ENCODE measurements around the gene NPIPA1. TPM values are rescaled to one million over a fixed set of nuclear protein-coding genes. Genes with fewer than 3 reads are reported as not detected.
"Not testable (repeated sequence)": the region's sequence is repeated elsewhere in the genome, so short reads cannot be mapped to it uniquely, and the experiment has no call there.

Gene NPIPA1
- total RNA-seq, 1 experiment from 2014 or later: 116 TPM

DNA sequence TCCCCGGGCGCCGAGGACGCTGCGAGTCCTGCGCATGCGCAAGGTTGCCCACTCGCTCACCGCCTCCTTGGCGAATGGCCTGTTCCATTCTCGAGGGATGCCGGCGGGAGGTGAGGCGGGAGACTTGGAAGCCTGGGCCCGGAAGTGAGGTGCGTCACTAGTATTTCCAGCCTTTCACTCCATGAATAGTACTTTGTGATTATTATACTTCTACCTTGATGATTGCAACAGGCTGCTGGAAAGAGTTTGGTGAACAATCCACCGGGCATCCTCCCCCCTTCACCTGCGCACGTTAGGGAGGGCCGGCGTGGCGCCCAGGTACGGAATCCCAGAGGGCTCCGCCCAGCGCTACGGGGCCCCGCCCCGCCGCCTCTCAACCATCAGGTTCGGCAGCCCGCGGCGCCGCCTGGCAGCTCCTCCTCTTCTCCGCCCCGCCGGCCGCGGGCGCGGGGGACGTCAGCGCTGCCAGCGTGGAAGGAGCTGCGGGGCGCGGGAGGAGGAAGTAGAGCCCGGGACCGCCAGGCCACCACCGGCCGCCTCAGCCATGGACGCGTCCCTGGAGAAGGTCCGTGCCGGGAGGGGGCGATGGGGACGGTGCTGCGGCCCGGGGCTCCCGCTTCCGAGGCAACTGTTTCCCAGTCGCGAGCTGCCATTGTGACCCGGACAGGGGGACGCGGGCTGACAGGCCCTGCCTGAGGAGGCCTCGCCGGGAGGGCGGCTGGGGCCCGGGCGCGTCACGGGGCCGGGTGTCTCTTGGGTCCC is 37.6 kb downstream of the NPIPA1 start, which contains the start of gene PDXDC1 (continued):
- TF ChIP-seq, protein P1, sequence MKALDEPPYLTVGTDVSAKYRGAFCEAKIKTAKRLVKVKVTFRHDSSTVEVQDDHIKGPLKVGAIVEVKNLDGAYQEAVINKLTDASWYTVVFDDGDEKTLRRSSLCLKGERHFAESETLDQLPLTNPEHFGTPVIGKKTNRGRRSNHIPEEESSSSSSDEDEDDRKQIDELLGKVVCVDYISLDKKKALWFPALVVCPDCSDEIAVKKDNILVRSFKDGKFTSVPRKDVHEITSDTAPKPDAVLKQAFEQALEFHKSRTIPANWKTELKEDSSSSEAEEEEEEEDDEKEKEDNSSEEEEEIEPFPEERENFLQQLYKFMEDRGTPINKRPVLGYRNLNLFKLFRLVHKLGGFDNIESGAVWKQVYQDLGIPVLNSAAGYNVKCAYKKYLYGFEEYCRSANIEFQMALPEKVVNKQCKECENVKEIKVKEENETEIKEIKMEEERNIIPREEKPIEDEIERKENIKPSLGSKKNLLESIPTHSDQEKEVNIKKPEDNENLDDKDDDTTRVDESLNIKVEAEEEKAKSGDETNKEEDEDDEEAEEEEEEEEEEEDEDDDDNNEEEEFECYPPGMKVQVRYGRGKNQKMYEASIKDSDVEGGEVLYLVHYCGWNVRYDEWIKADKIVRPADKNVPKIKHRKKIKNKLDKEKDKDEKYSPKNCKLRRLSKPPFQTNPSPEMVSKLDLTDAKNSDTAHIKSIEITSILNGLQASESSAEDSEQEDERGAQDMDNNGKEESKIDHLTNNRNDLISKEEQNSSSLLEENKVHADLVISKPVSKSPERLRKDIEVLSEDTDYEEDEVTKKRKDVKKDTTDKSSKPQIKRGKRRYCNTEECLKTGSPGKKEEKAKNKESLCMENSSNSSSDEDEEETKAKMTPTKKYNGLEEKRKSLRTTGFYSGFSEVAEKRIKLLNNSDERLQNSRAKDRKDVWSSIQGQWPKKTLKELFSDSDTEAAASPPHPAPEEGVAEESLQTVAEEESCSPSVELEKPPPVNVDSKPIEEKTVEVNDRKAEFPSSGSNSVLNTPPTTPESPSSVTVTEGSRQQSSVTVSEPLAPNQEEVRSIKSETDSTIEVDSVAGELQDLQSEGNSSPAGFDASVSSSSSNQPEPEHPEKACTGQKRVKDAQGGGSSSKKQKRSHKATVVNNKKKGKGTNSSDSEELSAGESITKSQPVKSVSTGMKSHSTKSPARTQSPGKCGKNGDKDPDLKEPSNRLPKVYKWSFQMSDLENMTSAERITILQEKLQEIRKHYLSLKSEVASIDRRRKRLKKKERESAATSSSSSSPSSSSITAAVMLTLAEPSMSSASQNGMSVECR (CRISPR knock-in tag; IDR thresholded peaks at IDR 0.05; ENCODE audit: borderline replicate concordance): peak; percentile 88
- TF ChIP-seq ELF4 (CRISPR knock-in tag; IDR thresholded peaks at IDR 0.05; ENCODE audit: low read depth): peak; percentile 85; the same call in 1 of the 2 replicates
- peak; percentile 62; the same call in 1 of the 2 replicates for TF ChIP-seq ETV6 (CRISPR knock-in tag; IDR thresholded peaks at IDR 0.05)
- TF ChIP-seq, protein P2, sequence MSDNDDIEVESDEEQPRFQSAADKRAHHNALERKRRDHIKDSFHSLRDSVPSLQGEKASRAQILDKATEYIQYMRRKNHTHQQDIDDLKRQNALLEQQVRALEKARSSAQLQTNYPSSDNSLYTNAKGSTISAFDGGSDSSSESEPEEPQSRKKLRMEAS (CRISPR knock-in tag; IDR thresholded peaks at IDR 0.05): peak; percentile 67
- TF ChIP-seq TEAD1 (CRISPR knock-in tag; IDR thresholded peaks at IDR 0.05): peak; percentile 69; the same call in 1 of the 2 replicates
- peak; percentile 63 for TF ChIP-seq SP1 (CRISPR knock-in tag; conservative IDR thresholded peaks at IDR 0.05)
- TF ChIP-seq FOXK1 (CRISPR knock-in tag; IDR thresholded peaks at IDR 0.05): peak; percentile 59; the same call in 1 of the 2 replicates
- 0 out of 2 replicates have a peak, but pooled peaks have one; percentile 42 for TF ChIP-seq TEAD4 (CRISPR knock-in tag; IDR thresholded peaks at IDR 0.05)

DNA sequence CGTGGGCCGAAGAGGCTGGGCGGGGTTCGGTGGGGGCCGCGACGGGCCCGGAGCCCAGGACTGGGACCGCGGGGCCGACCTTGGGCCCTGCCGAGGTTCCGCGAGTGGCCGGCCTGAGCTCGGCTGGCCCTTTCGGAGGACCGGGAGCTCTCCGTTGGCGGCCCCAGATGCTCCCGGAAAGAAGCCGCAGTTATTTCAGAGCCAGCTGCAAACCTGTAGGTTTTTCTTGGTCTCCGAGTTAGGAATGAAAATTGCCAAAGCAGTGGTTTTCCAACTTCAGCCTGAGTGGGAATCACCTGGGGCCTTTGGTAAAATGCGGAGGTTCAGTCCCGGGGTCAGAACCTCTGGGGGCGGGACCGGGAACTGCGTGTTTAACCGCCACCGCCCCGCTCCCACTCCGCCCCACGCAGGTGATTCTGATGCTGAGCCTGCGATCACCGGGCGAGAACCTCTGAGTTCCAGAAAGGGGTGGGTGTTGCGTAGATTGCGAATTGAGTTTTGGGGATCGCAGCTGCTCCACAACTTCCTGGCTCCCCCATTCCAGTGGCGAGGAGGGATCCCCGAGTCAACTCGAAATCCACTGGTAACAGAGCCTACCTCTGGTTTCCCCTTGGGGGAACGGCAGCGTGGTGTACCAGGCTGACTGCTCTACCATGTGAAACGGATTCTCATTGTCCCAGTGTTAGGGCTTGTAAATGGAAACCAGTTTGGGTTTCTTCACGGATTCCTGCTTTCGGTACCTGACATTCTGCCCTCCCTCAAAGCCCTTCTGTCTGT is 38.4 kb downstream of the NPIPA1 start:
- peak overlapping the region; percentile 87 for H3K4me3 Mint-ChIP-seq
- not testable (repeated sequence) for H3K9me3 Mint-ChIP-seq; H3K36me3 Mint-ChIP-seq; H3K27ac Mint-ChIP-seq; H3K27me3 Mint-ChIP-seq (ENCODE audit: low read depth)
- H3K4me1 Mint-ChIP-seq: peaks cover 18% of the 10 kb centered on the region
- ChIA-PET POLR2A (interaction anchor here (1.1 kb wide), 2 partner anchors 13 to 81 kb away, joined by 3 to 4 read pairs; no protein-coding TSS in a partner anchor), CTCF (interaction anchor here (0.6 to 1.1 kb wide), 3 partner anchors 80 to 667 kb away, joined by 3 read pairs; partner anchors contain the start of genes MARF1 and NTAN1)
- DNase-seq (ENCODE audit: low spot score) (peak; percentile 21), ATAC-seq (peak; percentile 3)
- TF ChIP-seq GABPB1 (CRISPR knock-in tag; IDR thresholded peaks at IDR 0.05): peak; percentile 12; the same call in 1 of the 2 replicates

DNA sequence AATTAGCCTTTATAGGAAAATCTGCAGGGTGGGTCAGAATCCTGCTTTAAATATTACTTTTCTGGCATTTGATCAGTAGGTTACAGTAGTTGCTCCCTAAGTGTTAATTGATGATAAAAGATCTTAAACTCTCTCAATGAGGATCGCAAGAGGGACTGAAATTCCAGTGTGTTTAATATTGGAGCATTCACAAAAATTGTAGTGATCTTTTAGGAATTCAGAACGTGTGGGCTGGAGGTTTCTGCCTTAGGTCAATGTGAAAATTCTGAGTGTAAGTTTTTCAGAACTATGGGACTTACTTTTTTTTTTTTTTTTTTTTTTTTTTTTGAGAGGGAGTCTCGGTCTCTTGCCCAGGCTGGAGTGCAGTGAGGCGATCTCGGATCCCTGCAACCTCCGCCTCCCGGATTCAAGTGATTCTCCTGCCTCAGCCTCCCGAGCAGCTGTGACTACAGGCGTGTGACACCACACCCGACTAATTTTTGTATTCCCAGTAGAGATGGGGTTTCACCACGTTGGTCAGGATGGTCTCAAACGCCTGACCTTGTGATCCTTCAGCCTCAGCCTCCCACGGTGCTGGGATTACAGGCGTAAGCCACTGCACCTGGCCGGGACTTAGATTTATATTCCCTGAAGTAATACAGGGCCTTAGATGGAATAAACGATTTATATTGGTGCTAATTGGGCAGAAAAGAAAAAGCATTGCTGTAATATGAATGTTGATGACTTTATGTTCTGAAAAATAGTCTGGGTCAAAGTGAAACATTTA is 39.9 kb downstream of the NPIPA1 start:
- H3K36me3 Mint-ChIP-seq; H3K4me3 Mint-ChIP-seq; DNase-seq (ENCODE audit: low spot score); POLR2A ChIA-PET; H3K9me3 Mint-ChIP-seq; ATAC-seq; H3K27me3 Mint-ChIP-seq (ENCODE audit: low read depth); H3K27ac Mint-ChIP-seq: not testable (repeated sequence)
- CTCF ChIA-PET: interaction anchor here (0.7 kb wide), 1 partner anchor 20 kb away, joined by 5 read pairs; no protein-coding TSS in a partner anchor
- H3K4me1 Mint-ChIP-seq: peaks cover 18% of the 10 kb centered on the region

DNA sequence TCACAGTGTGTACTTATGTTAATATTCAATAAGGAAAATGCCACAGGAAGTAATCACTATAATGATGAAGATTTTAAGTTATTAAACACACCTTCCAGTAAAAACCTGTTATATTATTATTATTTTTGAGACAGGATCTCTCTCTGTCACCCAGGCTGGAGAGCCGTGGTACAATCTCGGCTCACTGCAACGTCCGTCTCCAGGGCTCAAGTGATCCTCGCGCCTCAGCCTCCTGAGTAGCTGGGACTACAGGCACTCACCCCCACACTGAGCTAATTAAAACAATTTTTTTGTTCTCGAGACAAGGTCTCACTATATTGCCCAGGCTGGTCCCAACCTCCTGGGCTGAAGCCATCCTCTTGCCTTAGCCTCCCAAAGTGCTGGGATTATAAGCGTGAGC is 41.0 kb downstream of the NPIPA1 start:
- H3K9me3 Mint-ChIP-seq; H3K27me3 Mint-ChIP-seq (ENCODE audit: low read depth); H3K36me3 Mint-ChIP-seq: not testable (repeated sequence)

DNA sequence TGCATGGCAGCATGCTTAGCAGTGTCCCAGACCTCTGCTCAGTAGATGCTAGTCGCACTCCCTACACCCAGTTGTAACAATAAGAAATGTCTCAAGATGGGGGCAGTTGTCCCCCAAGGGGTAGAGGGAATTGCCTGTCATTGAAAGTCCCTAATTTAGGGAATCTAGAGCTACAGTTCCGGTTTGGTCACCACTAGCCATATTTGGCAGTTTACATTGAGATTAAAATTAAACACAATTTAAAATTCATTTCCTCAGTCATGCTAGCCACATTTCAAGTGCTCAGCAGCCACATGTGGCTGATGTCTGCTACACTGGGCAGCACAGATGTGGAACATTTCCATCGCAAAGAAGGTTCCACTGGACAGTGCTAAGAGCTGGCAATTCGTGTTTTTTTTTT is 41.7 kb downstream of the NPIPA1 start:
- CTCF ChIA-PET; DNase-seq (ENCODE audit: low spot score): not testable (repeated sequence)

More for the DNA sequence above, 41.0 kb downstream of the NPIPA1 start:
- peaks cover 18% of the 10 kb centered on the region for H3K4me1 Mint-ChIP-seq
- H3K4me3 Mint-ChIP-seq; H3K27ac Mint-ChIP-seq; CTCF ChIA-PET; POLR2A ChIA-PET; ATAC-seq; DNase-seq (ENCODE audit: low spot score): not testable (repeated sequence)

DNA sequence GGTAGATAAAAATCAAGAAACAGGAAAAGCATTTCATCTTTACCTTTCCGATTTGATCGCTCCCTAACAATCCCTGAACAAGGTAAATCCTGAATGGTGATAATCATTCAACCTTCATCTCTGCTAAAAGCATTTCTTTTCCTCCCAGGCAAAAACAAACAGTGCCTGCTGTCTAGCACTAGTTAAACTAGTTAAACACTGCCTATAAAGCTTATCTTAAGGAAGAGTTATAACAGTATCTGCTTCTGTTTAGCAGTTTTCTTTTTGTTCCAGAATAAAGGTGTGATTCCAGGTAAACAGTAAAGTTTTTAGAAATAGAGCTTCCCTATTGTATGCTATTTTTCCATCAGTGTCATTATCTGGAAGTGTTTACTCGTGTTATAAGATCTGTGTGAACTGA is 44.0 kb downstream of the NPIPA1 start:
- H3K4me3 Mint-ChIP-seq; H3K36me3 Mint-ChIP-seq; CTCF ChIA-PET; ATAC-seq; DNase-seq (ENCODE audit: low spot score); H3K9me3 Mint-ChIP-seq; H3K27me3 Mint-ChIP-seq (ENCODE audit: low read depth); POLR2A ChIA-PET: not testable (repeated sequence)
- Mint-ChIP-seq H3K4me1 (peaks cover 14% of the 10 kb centered on the region), H3K27ac (peak overlapping the region; percentile 19; the same call in 1 of the 2 replicates)

More for the DNA sequence above, 41.7 kb downstream of the NPIPA1 start:
- H3K4me3 Mint-ChIP-seq; H3K27me3 Mint-ChIP-seq (ENCODE audit: low read depth); H3K36me3 Mint-ChIP-seq; POLR2A ChIA-PET; H3K9me3 Mint-ChIP-seq; ATAC-seq: not testable (repeated sequence)
- H3K4me1 Mint-ChIP-seq: peaks cover 15% of the 10 kb centered on the region
- H3K27ac Mint-ChIP-seq: peak overlapping the region; percentile 5; the same call in 1 of the 2 replicates

DNA sequence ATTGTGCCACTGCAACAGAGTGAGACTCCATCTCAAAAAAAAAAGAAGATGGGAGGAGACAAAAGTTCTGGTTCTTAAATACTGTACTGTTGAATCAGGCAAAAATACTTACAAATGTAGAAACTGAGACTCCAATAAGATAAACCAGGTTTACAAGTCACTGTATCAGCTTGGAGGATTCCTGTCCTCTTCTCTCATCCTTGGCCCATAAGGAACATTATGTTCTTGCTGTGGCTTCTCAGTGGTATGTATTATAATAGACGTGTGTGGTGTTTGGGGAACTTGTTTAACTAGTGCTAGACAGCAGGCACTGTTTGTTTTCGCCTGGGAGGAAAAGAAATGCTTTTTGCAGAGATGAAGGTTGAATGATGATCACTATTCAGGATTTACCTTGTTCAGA is 45.3 kb downstream of the NPIPA1 start:
- H3K27ac Mint-ChIP-seq; CTCF ChIA-PET; H3K4me1 Mint-ChIP-seq; H3K36me3 Mint-ChIP-seq; POLR2A ChIA-PET; ATAC-seq; H3K9me3 Mint-ChIP-seq; DNase-seq (ENCODE audit: low spot score); H3K4me3 Mint-ChIP-seq; H3K27me3 Mint-ChIP-seq (ENCODE audit: low read depth): not testable (repeated sequence)

DNA sequence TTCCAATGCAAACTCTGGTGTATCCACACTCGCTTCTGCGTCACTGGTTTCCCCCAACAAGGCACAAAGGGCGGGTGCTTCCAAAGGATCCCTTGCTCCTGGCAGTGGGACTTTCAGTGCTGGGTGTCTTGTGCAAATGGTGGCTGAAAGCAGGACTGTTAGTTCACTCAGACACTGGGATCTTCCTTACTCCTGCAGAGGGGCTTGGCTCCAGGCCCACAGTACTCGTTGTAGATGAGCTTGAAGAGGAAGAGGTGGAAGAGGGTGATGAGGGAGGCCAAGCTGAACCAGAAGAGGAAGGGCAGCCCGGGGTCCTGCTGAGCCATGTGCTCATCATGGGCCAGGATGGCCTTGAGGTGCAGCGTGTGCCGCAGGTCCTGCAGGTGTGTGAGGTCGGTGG is 50.8 kb downstream of the NPIPA1 start:
- peak overlapping the region; percentile 24; the same call in 1 of the 2 replicates for H3K27ac Mint-ChIP-seq

More for the DNA sequence above, 50.8 kb downstream of the NPIPA1 start:
- H3K27me3 Mint-ChIP-seq (ENCODE audit: low read depth); CTCF ChIA-PET; H3K4me3 Mint-ChIP-seq; POLR2A ChIA-PET; ATAC-seq; H3K9me3 Mint-ChIP-seq; H3K4me1 Mint-ChIP-seq; DNase-seq (ENCODE audit: low spot score): not testable (repeated sequence)
- H3K36me3 Mint-ChIP-seq: peaks cover 11% of the 10 kb centered on the region
